ENCODE measurements around the gene WSB1.

WSB1 gene

GRCh38 chr17:27363326-27363725 is 69.4 kb downstream of the WSB1 start:
- DNase-seq = no peak
